Lung (tissue), 12 donors: ENCODE measurements around the gene ADAP1. TPM values are rescaled to one million over a fixed set of nuclear protein-coding genes. Genes with fewer than 3 reads are reported as not detected.

Experiments
- ATAC-seq: fragments of 200-7000 bp; cut with Tn5 transposase; one replicate; pipeline ENCODE4 v1.9.1; 2020; ENCODE audit warnings: moderate number of reproducible peaks; ENCODE audit not compliant: insufficient read depth, low FRiP score
- DNase-seq, 3 donors: peaks; one replicate each; pipeline ENCODE4 v3.0.0-alpha.2; 2013 to 2017
- H3K27ac ChIP-seq, 2 donors: one replicate each; pipeline ENCODE4 v1.5.1; 2013; ENCODE audit warnings: mild to moderate bottlenecking in 2 of 2, moderate library complexity in 2 of 2, control low read depth in 1 of 2, inconsistent platforms in 1 of 2, low read depth in 1 of 2, low read length in 1 of 2
- H3K27me3 ChIP-seq, 3 donors: one replicate each; pipeline ENCODE4 v1.5.1; 2013; ENCODE audit warnings: low read length in 2 of 3; ENCODE audit not compliant: control insufficient read depth in 3 of 3, insufficient read depth in 3 of 3
- H3K36me3 ChIP-seq, 4 donors: one replicate each; pipeline ENCODE4 v1.5.1; 2013; ENCODE audit warnings: low read length in 4 of 4, mild to moderate bottlenecking in 1 of 4, moderate library complexity in 1 of 4; ENCODE audit not compliant: control insufficient read depth in 4 of 4, insufficient read depth in 4 of 4
- H3K4me1 ChIP-seq, 5 donors: one replicate each; pipeline ENCODE4 v1.5.1; 2013; ENCODE audit warnings: low read length in 5 of 5, mild to moderate bottlenecking in 2 of 5, moderate library complexity in 1 of 5; ENCODE audit not compliant: control insufficient read depth in 5 of 5, insufficient read depth in 5 of 5
- H3K4me3 ChIP-seq: one replicate; pipeline ENCODE4 v1.5.1; 2013; ENCODE audit warnings: mild to moderate bottlenecking, control low read depth, moderate library complexity
- H3K9ac ChIP-seq, 2 donors: one replicate each; pipeline ENCODE4 v1.5.1; 2013; ENCODE audit warnings: low read length in 2 of 2, control low read depth in 1 of 2; ENCODE audit not compliant: insufficient read depth in 1 of 2
- H3K9me3 ChIP-seq, 4 donors: one replicate each; pipeline ENCODE4 v1.5.1; 2013; ENCODE audit warnings: low read length in 3 of 4, mild to moderate bottlenecking in 1 of 4, moderate library complexity in 1 of 4; ENCODE audit not compliant: control insufficient read depth in 4 of 4, insufficient read depth in 3 of 4
- CTCF ChIP-seq: IDR thresholded peaks from 2 replicates; pipeline ENCODE4 v1.5.1; 2012; ENCODE audit warnings: mild to moderate bottlenecking; ENCODE audit errors: control extremely low read depth, extremely low read depth
- WGBS, 2 donors: extraction: QIAGEN DNeasy Blood & Tissue Kit; methylation state at CpG; one replicate each; pipeline ENCODE4 v1.1.7; 2013; 5-methylcytosine and 5-hydroxymethylcytosine counted together
- polyA plus RNA-seq, 2 donors: library from polyadenylated mRNA; stranded (reverse); fragments of 200-250 nt; gene quantifications; one replicate each; pipeline ENCODE4 v1.2.1, GENCODE V29; 2013
- total RNA-seq, 2 donors: library from RNA; depleted of rRNA in 1 of 2; stranded (reverse); fragments of >200 nt in 1 of 2; gene quantifications; one replicate each; pipeline ENCODE4 v1.2.1, GENCODE V29; 2014 to 2021
- donor health status: control.
- donor health status: control.
- donor health status: Bipolar disorder and iron deficiency.
- donor health status: healthy.
- donor health status: DM: yes; HTN: yes; CAD: no.

ADAP1 gene
- total and polyA plus RNA-seq, 4 donors, result 11.5 to 39.0 (median 32.6) TPM

GRCh38 chr7:946256-946996 is 8.1 kb downstream of the ADAP1 start:
- Histone ChIP-seq H3K27me3 (peaks cover 0 to 8% (median 0%) of the 10 kb centered on the region in 3 donors), H3K27ac (peak overlapping the region in 1 of 2 donors; percentile 91), H3K4me1 (no peaks in the 10 kb centered on the region), H3K36me3 (peaks cover 0 to 1% (median 0%) of the 10 kb centered on the region in 4 donors), H3K9ac (no peak overlapping the region), H3K4me3 (no peak overlapping the region), H3K9me3 (no peaks in the 10 kb centered on the region)
- TF ChIP-seq CTCF, result no peak
- no peak for ATAC-seq
- WGBS, 2 donors, result 72 to 84% methylated on average over 28 to 29 of the region's 29 CpGs
- DNase-seq, result no peak

GRCh38 chr7:945556-946255 is 8.8 kb downstream of the ADAP1 start:
- Histone ChIP-seq H3K27me3 (peaks cover 0 to 9% (median 0%) of the 10 kb centered on the region in 3 donors), H3K36me3 (peaks cover 0 to 1% (median 0%) of the 10 kb centered on the region in 4 donors), H3K9ac (no peak overlapping the region), H3K4me3 (peak overlapping the region; percentile 16), H3K4me1 (no peaks in the 10 kb centered on the region), H3K27ac (peak overlapping the region in 1 of 2 donors; percentile 91), H3K9me3 (peaks cover 0 to 2% (median 0%) of the 10 kb centered on the region in 4 donors)
- 66 to 88% methylated on average over 27 to 30 of the region's 30 CpGs for WGBS, 2 donors
- ATAC-seq (peak; percentile 96), DNase-seq (peak; percentile 35 to 58 (median 54))
- no peak for TF ChIP-seq CTCF

GRCh38 chr7:945147-945555 is 9.3 kb downstream of the ADAP1 start:
- Histone ChIP-seq H3K36me3 (peaks cover 0 to 1% (median 0%) of the 10 kb centered on the region in 4 donors), H3K9me3 (peaks cover 0 to 4% (median under 1%) of the 10 kb centered on the region in 4 donors), H3K4me1 (no peaks in the 10 kb centered on the region), H3K9ac (no peak overlapping the region), H3K4me3 (peak overlapping the region; percentile 16), H3K27ac (peak overlapping the region in 1 of 2 donors; percentile 91), H3K27me3 (peaks cover 0 to 9% (median 0%) of the 10 kb centered on the region in 3 donors)
- DNase-seq (no peak), ATAC-seq (no peak)
- TF ChIP-seq CTCF, result no peak
- 69 to 88% methylated on average over 13 of the region's 13 CpGs for WGBS, 2 donors
